ENCODE results near the gene SMLR1. TPM values are rescaled to one million over a fixed set of nuclear protein-coding genes. Genes with fewer than 3 reads are reported as not detected.

The SMLR1 gene
- total and polyA plus RNA-seq, 12 donors = not detected

GRCh38 chr6:130864344-130864743, 37.1 kb downstream of the SMLR1 start:
- no peak for TF ChIP-seq CTCF (IDR thresholded peaks at IDR 0.05)
- no peak for DNase-seq
- Histone ChIP-seq H3K27ac (no peak overlapping the region), H3K27me3 (no peaks in the 10 kb centered on the region), H3K36me3 (peaks cover 0 to 93% (median 26%) of the 10 kb centered on the region in 9 donors), H3K4me3 (no peak overlapping the region), H3K9me3 (no peaks in the 10 kb centered on the region), H3K4me1 (no peaks in the 10 kb centered on the region)
- intact Hi-C loops (cut with DNase I) = no loop called here
- no peak for ATAC-seq
- 93 to 95% methylated on average over 11 of the region's 11 CpGs for WGBS, 2 donors

GRCh38 chr6:130865793-130866192, 38.6 kb downstream of the SMLR1 start:
- peaks cover 0 to 93% (median 30%) of the 10 kb centered on the region in 9 donors for H3K36me3 ChIP-seq
- no peak overlapping the region for H3K27ac ChIP-seq
- no peak overlapping the region for H3K4me3 ChIP-seq
- 95 to 97% methylated on average over 4 of the region's 4 CpGs for WGBS, 2 donors
- intact Hi-C loops (cut with DNase I) = loop anchor here in 2 of 10 donors (5.0 kb wide), 2 partner anchors 538 to 543 kb away; no protein-coding TSS in a partner anchor
- no peak for DNase-seq
- no peak for ATAC-seq
- TF ChIP-seq CTCF (IDR thresholded peaks at IDR 0.05) = no peak
- H3K27me3 ChIP-seq = no peaks in the 10 kb centered on the region
- no peaks in the 10 kb centered on the region for H3K9me3 ChIP-seq
- H3K4me1 ChIP-seq = no peaks in the 10 kb centered on the region

GRCh38 chr6:130869681-130870080, 42.5 kb downstream of the SMLR1 start:
- Histone ChIP-seq H3K27me3 (no peaks in the 10 kb centered on the region), H3K27ac (no peak overlapping the region), H3K9me3 (no peaks in the 10 kb centered on the region), H3K4me1 (no peaks in the 10 kb centered on the region), H3K36me3 (peaks cover 0 to 56% (median 28%) of the 10 kb centered on the region in 9 donors), H3K4me3 (no peak overlapping the region)
- no peak for TF ChIP-seq CTCF (IDR thresholded peaks at IDR 0.05)
- WGBS, 2 donors = 87 to 90% methylated on average over 10 of the region's 10 CpGs
- DNase-seq (no peak), ATAC-seq (no peak)
- intact Hi-C loops (cut with DNase I) = loop anchor here in 8 of 10 donors (5.0 to 10.0 kb wide), 3 partner anchors 542 to 547 kb away; no protein-coding TSS in a partner anchor

- Histone ChIP-seq H3K36me3 (peaks cover 0 to 56% (median 22%) of the 10 kb centered on the region in 9 donors), H3K9me3 (no peaks in the 10 kb centered on the region), H3K4me3 (no peak overlapping the region), H3K4me1 (no peaks in the 10 kb centered on the region), H3K27ac (no peak overlapping the region), H3K27me3 (no peaks in the 10 kb centered on the region)
- WGBS, 2 donors = 90 to 96% methylated on average over 9 of the region's 9 CpGs
- intact Hi-C loops (cut with DNase I) = loop anchor here in 6 of 10 donors (5.0 to 10.0 kb wide), 2 partner anchors 546 to 548 kb away; no protein-coding TSS in a partner anchor
- DNase-seq (no peak), ATAC-seq (no peak)
- no peak for TF ChIP-seq CTCF (IDR thresholded peaks at IDR 0.05)
Observed at GRCh38 chr6:130870179-130870880, 43.1 kb downstream of the SMLR1 start.
